Measurements from ENCODE around the gene PHPT1. TPM values are rescaled to one million over a fixed set of nuclear protein-coding genes. Genes with fewer than 3 reads are reported as not detected.

PHPT1 gene
- total and polyA plus RNA-seq, 4 donors, result 75.0 to 195 (median 117) TPM

GRCh38 chr9:136858844-136859757 is 9.9 kb downstream of the PHPT1 start:
- Histone ChIP-seq H3K9ac (ENCODE audit: insufficient read depth in 1 of 2, low read length in 2 of 2) (no peak overlapping the region), H3K36me3 (ENCODE audit: control insufficient read depth in 4 of 4, insufficient read depth in 4 of 4, low read length in 4 of 4) (peaks cover 6 to 44% (median 17%) of the 10 kb centered on the region in 4 donors), H3K4me1 (ENCODE audit: control insufficient read depth in 5 of 5, insufficient read depth in 5 of 5, low read length in 5 of 5) (peaks cover 0 to 7% (median 0%) of the 10 kb centered on the region in 5 donors), H3K9me3 (ENCODE audit: control insufficient read depth in 4 of 4, insufficient read depth in 3 of 4, low read length in 3 of 4) (no peaks in the 10 kb centered on the region), H3K27me3 (ENCODE audit: control insufficient read depth in 3 of 3, insufficient read depth in 3 of 3, low read length in 2 of 3) (no peaks in the 10 kb centered on the region), H3K27ac (ENCODE audit: low read depth in 1 of 2, low read length in 1 of 2) (peak overlapping the region in 1 of 2 donors; percentile 1), H3K4me3 (no peak overlapping the region)
- ATAC-seq (ENCODE audit: insufficient read depth, low FRiP score), result no peak
- WGBS, 2 donors, result 73 to 84% methylated on average over 19 to 20 of the region's 20 CpGs
- no peak for TF ChIP-seq CTCF (IDR thresholded peaks at IDR 0.05; ENCODE audit: control extremely low read depth, extremely low read depth)
- DNase-seq, result peak in 2 of 3 donors; percentile 29 to 39

GRCh38 chr9:136860529-136860928 is 11.3 kb downstream of the PHPT1 start:
- Histone ChIP-seq H3K9me3 (ENCODE audit: control insufficient read depth in 4 of 4, insufficient read depth in 3 of 4, low read length in 3 of 4) (no peaks in the 10 kb centered on the region), H3K9ac (ENCODE audit: insufficient read depth in 1 of 2, low read length in 2 of 2) (no peak overlapping the region), H3K27me3 (ENCODE audit: control insufficient read depth in 3 of 3, insufficient read depth in 3 of 3, low read length in 2 of 3) (no peaks in the 10 kb centered on the region), H3K4me1 (ENCODE audit: control insufficient read depth in 5 of 5, insufficient read depth in 5 of 5, low read length in 5 of 5) (peaks cover 0 to 14% (median 5%) of the 10 kb centered on the region in 5 donors), H3K4me3 (no peak overlapping the region), H3K36me3 (ENCODE audit: control insufficient read depth in 4 of 4, insufficient read depth in 4 of 4, low read length in 4 of 4) (peaks cover 6 to 41% (median 20%) of the 10 kb centered on the region in 4 donors), H3K27ac (ENCODE audit: low read depth in 1 of 2, low read length in 1 of 2) (no peak overlapping the region)
- ATAC-seq (ENCODE audit: insufficient read depth, low FRiP score) (no peak), DNase-seq (no peak)
- WGBS, 2 donors, result 91 to 92% methylated on average over 9 of the region's 9 CpGs
- TF ChIP-seq CTCF (IDR thresholded peaks at IDR 0.05; ENCODE audit: control extremely low read depth, extremely low read depth), result no peak

- Histone ChIP-seq H3K9ac (ENCODE audit: insufficient read depth in 1 of 2, low read length in 2 of 2) (no peak overlapping the region), H3K27me3 (ENCODE audit: control insufficient read depth in 3 of 3, insufficient read depth in 3 of 3, low read length in 2 of 3) (no peaks in the 10 kb centered on the region), H3K4me1 (ENCODE audit: control insufficient read depth in 5 of 5, insufficient read depth in 5 of 5, low read length in 5 of 5) (peaks cover 0 to 14% (median 5%) of the 10 kb centered on the region in 5 donors), H3K27ac (ENCODE audit: low read depth in 1 of 2, low read length in 1 of 2) (no peak overlapping the region), H3K9me3 (ENCODE audit: control insufficient read depth in 4 of 4, insufficient read depth in 3 of 4, low read length in 3 of 4) (no peaks in the 10 kb centered on the region), H3K36me3 (ENCODE audit: control insufficient read depth in 4 of 4, insufficient read depth in 4 of 4, low read length in 4 of 4) (peaks cover 6 to 41% (median 20%) of the 10 kb centered on the region in 4 donors), H3K4me3 (no peak overlapping the region)
- no peak for TF ChIP-seq CTCF (IDR thresholded peaks at IDR 0.05; ENCODE audit: control extremely low read depth, extremely low read depth)
- no peak for DNase-seq
- 94 to 96% methylated on average over 22 of the region's 22 CpGs for WGBS, 2 donors
- no peak for ATAC-seq (ENCODE audit: insufficient read depth, low FRiP score)
These were observed 12.0 kb downstream of the PHPT1 start for GRCh38 chr9:136860933-136861873.
